Muscle layer of duodenum (tissue), 2 donors: ENCODE data around the gene N4BP2.

ENCODE experiments used
- H3K27ac ChIP-seq: one replicate; pipeline ENCODE4 v1.7.0; 2013; ENCODE audit warnings: mild to moderate bottlenecking, low read length
- H3K27me3 ChIP-seq: one replicate; pipeline ENCODE4 v1.7.0; 2013; ENCODE audit warnings: low read depth, mild to moderate bottlenecking, control low read depth, low read length
- H3K36me3 ChIP-seq, 2 donors: one replicate each; pipeline ENCODE4 v1.7.0; 2013; ENCODE audit warnings: low read length in 2 of 2, control low read depth in 1 of 2, mild to moderate bottlenecking in 1 of 2; ENCODE audit not compliant: insufficient read depth in 2 of 2, control insufficient read depth in 1 of 2
- H3K4me1 ChIP-seq, 2 donors: one replicate each; pipeline ENCODE4 v1.7.0; 2013; ENCODE audit warnings: low read length in 2 of 2, mild to moderate bottlenecking in 2 of 2, control low read depth in 1 of 2, moderate library complexity in 1 of 2; ENCODE audit not compliant: insufficient read depth in 2 of 2, control insufficient read depth in 1 of 2
- H3K4me3 ChIP-seq, 2 donors: one replicate each; pipeline ENCODE4 v1.7.0; 2013; ENCODE audit warnings: low read length in 2 of 2, low read depth in 1 of 2, mild to moderate bottlenecking in 1 of 2
- H3K9me3 ChIP-seq, 2 donors: one replicate each; pipeline ENCODE4 v1.7.0; 2013; ENCODE audit warnings: low read length in 2 of 2, control low read depth in 1 of 2, mild to moderate bottlenecking in 1 of 2; ENCODE audit not compliant: control insufficient read depth in 1 of 2
- donor health status: healthy.

Gene N4BP2

GRCh38 chr4:40180356-40180755 is 123.7 kb downstream of the N4BP2 start:
- Histone ChIP-seq H3K4me3 (no peak overlapping the region), H3K36me3 (no peaks in the 10 kb centered on the region), H3K27ac (no peak overlapping the region), H3K9me3 (no peaks in the 10 kb centered on the region), H3K27me3 (no peaks in the 10 kb centered on the region), H3K4me1 (no peaks in the 10 kb centered on the region)

GRCh38 chr4:40182001-40182400 is 125.4 kb downstream of the N4BP2 start:
- Histone ChIP-seq H3K4me1 (no peaks in the 10 kb centered on the region), H3K4me3 (no peak overlapping the region), H3K36me3 (no peaks in the 10 kb centered on the region), H3K27ac (no peak overlapping the region), H3K9me3 (no peaks in the 10 kb centered on the region), H3K27me3 (no peaks in the 10 kb centered on the region)

DNA sequence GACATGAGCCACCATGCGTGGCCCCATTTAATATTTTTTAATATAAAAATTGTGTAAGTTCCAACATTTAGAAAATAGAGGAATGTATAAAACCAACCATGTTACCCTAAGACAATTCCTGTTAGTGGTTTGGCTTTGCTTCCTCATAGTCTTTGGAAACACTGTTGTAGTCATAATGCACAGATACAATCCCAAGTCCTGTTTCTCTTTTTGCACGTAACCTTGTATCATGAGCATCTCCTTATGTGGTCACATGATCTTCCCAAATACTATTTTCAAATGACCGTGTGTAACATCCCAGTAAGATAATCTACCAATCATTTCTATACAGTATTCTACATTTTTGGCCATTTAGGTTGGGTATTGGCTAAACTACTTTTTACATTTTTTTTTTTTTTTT is 126.3 kb downstream of the N4BP2 start:
- H3K9me3 ChIP-seq, result no peaks in the 10 kb centered on the region
- no peak overlapping the region for H3K4me3 ChIP-seq
- H3K27me3 ChIP-seq, result no peaks in the 10 kb centered on the region
- H3K36me3 ChIP-seq, result no peaks in the 10 kb centered on the region
- no peak overlapping the region for H3K27ac ChIP-seq
- no peaks in the 10 kb centered on the region for H3K4me1 ChIP-seq

- Histone ChIP-seq H3K9me3 (no peaks in the 10 kb centered on the region), H3K4me3 (no peak overlapping the region), H3K27ac (no peak overlapping the region), H3K4me1 (no peaks in the 10 kb centered on the region), H3K36me3 (no peaks in the 10 kb centered on the region), H3K27me3 (no peaks in the 10 kb centered on the region)
Measured at GRCh38 chr4:40183615-40184411, 127.2 kb downstream of the N4BP2 start.

- Histone ChIP-seq H3K4me1 (no peaks in the 10 kb centered on the region), H3K4me3 (no peak overlapping the region), H3K36me3 (no peaks in the 10 kb centered on the region), H3K27ac (no peak overlapping the region), H3K27me3 (no peaks in the 10 kb centered on the region), H3K9me3 (no peaks in the 10 kb centered on the region)
Measured at GRCh38 chr4:40185830-40186664, 129.4 kb downstream of the N4BP2 start.

GRCh38 chr4:40186665-40187014 is 130.0 kb downstream of the N4BP2 start:
- Histone ChIP-seq H3K27ac (no peak overlapping the region), H3K36me3 (no peaks in the 10 kb centered on the region), H3K4me3 (no peak overlapping the region)

GRCh38 chr4:40187386-40187906 is 130.8 kb downstream of the N4BP2 start:
- Histone ChIP-seq H3K9me3 (no peaks in the 10 kb centered on the region), H3K27me3 (no peaks in the 10 kb centered on the region), H3K36me3 (no peaks in the 10 kb centered on the region), H3K4me1 (no peaks in the 10 kb centered on the region), H3K27ac (no peak overlapping the region), H3K4me3 (no peak overlapping the region)

More at GRCh38 chr4:40186665-40187014, 130.0 kb downstream of the N4BP2 start:
- Histone ChIP-seq H3K4me1 (no peaks in the 10 kb centered on the region), H3K27me3 (no peaks in the 10 kb centered on the region), H3K9me3 (no peaks in the 10 kb centered on the region)

- H3K4me1 ChIP-seq, result no peaks in the 10 kb centered on the region
- no peaks in the 10 kb centered on the region for H3K9me3 ChIP-seq
- H3K36me3 ChIP-seq, result no peaks in the 10 kb centered on the region
- no peaks in the 10 kb centered on the region for H3K27me3 ChIP-seq
- H3K4me3 ChIP-seq, result no peak overlapping the region
- no peak overlapping the region for H3K27ac ChIP-seq
Measured at GRCh38 chr4:40190019-40190418, 133.4 kb downstream of the N4BP2 start.

- Histone ChIP-seq H3K9me3 (no peaks in the 10 kb centered on the region), H3K27ac (no peak overlapping the region), H3K36me3 (no peaks in the 10 kb centered on the region), H3K27me3 (no peaks in the 10 kb centered on the region), H3K4me1 (no peaks in the 10 kb centered on the region), H3K4me3 (no peak overlapping the region)
Measured at GRCh38 chr4:40190465-40190864, 133.8 kb downstream of the N4BP2 start.

DNA sequence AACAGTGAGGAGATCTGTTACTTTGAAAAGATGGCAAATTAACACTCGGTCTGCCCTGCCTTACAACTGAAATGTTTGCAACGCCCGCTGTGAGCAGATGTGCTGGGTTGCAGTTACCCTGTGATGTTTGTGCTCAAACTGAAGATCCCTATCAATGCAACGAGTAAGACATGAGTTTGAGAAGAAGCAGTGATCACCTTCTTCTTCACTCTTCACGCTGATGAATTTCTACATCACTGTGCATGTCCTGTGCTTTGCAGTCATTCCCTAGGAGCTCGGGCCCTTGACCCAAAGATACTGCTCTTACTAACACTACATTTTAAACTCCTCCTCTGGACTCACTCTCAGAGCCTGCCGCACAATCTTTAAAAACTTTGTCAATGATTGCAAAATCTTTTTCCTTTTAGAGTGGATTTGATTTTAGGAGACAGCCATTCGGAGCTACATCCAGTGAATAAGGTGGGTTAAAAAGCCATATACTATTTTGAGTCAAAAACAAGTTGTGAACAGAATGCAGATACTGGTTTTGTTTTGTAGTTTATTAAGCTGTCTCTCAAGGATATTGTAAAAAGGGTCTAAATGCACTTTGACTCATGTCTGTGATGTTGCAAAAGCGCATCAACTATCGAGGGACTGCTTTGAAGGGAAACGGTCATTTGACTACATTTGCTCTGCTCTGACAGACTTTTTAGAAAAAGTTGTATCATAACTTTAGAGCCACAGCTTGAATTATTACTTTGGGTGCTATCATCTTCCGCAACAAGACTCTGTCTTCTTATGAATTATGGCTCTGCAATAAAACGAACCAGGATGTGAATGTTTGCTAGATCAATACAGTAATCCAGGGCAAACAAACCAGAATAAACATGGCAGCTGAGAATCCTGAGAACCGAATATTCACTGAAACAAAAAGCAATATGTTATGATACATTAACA is 134.5 kb downstream of the N4BP2 start:
- Histone ChIP-seq H3K27me3 (no peaks in the 10 kb centered on the region), H3K9me3 (no peaks in the 10 kb centered on the region), H3K4me3 (no peak overlapping the region), H3K27ac (no peak overlapping the region), H3K36me3 (no peaks in the 10 kb centered on the region), H3K4me1 (no peaks in the 10 kb centered on the region)
